Liver (tissue), 9 donors: ENCODE data around the gene SMAD6. TPM values are rescaled to one million over a fixed set of nuclear protein-coding genes. Genes with fewer than 3 reads are reported as not detected.
"Not testable (repeated sequence)": the region's sequence is repeated elsewhere in the genome, so short reads cannot be mapped to it uniquely, and the experiment has no call there.

Source experiments
- DNase-seq: peaks from one replicate; pipeline ENCODE4 v3.0.0-alpha.2; 2017; ENCODE audit warnings: low spot score
- H3K27ac ChIP-seq, 2 donors: one replicate each; pipeline ENCODE4 v1.7.0; 2013; ENCODE audit warnings: inconsistent platforms in 2 of 2, low read length in 2 of 2, control low read depth in 1 of 2, low read depth in 1 of 2, mild to moderate bottlenecking in 1 of 2
- H3K27me3 ChIP-seq, 4 donors: one replicate each; pipeline versions ENCODE4 v1.6.1 to v1.7.0; 2013; ENCODE audit warnings: low read length in 3 of 4, inconsistent platforms in 1 of 4, mild to moderate bottlenecking in 1 of 4, moderate library complexity in 1 of 4; ENCODE audit not compliant: control insufficient read depth in 4 of 4, insufficient read depth in 4 of 4
- H3K36me3 ChIP-seq, 4 donors: one replicate each; pipeline versions ENCODE4 v1.6.1 to v1.7.0; 2013; ENCODE audit warnings: low read length in 3 of 4, mild to moderate bottlenecking in 3 of 4, low read depth in 1 of 4, moderate library complexity in 1 of 4; ENCODE audit not compliant: control insufficient read depth in 4 of 4, insufficient read depth in 3 of 4
- H3K4me1 ChIP-seq, 4 donors: one replicate each; pipeline versions ENCODE4 v1.6.1 to v1.7.0; 2013; ENCODE audit warnings: low read length in 3 of 4, mild to moderate bottlenecking in 3 of 4, moderate library complexity in 1 of 4; ENCODE audit not compliant: control insufficient read depth in 4 of 4, insufficient read depth in 4 of 4
- H3K4me3 ChIP-seq, 3 donors: one replicate each; pipeline versions ENCODE4 v1.6.1 to v1.7.0; 2013; ENCODE audit warnings: low read length in 3 of 3, control low read depth in 1 of 3, low read depth in 1 of 3, mild to moderate bottlenecking in 1 of 3
- H3K9ac ChIP-seq, 2 donors: one replicate each; pipeline ENCODE4 v1.7.0; 2013; ENCODE audit warnings: low read length in 2 of 2, mild to moderate bottlenecking in 2 of 2, moderate library complexity in 2 of 2, control low read depth in 1 of 2, low read depth in 1 of 2
- H3K9me3 ChIP-seq, 4 donors: one replicate each; pipeline versions ENCODE4 v1.6.1 to v1.7.0; 2013; ENCODE audit warnings: low read length in 3 of 4; ENCODE audit not compliant: control insufficient read depth in 4 of 4
- EGR1 ChIP-seq, 2 donors: IDR thresholded peaks; 2 replicates each; pipeline ENCODE4 v1.6.1; 2016 to 2018; ENCODE audit warnings: antibody characterized with exemption in 2 of 2, low read depth in 2 of 2
- FOXA1 ChIP-seq: IDR thresholded peaks from 2 replicates; pipeline ENCODE4 v1.6.1; 2016; ENCODE audit warnings: antibody characterized with exemption
- FOXA2 ChIP-seq: IDR thresholded peaks from 2 replicates; pipeline ENCODE4 v1.6.1; 2016; ENCODE audit warnings: antibody characterized with exemption
- GABPA ChIP-seq, 2 donors: IDR thresholded peaks in 1 of 2; conservative IDR thresholded peaks in 1 of 2; 2 replicates each; pipeline ENCODE4 v1.6.1; 2016; ENCODE audit warnings: antibody characterized with exemption in 2 of 2, mild to moderate bottlenecking in 1 of 2, moderate library complexity in 1 of 2
- HNF4A ChIP-seq, 2 donors: conservative IDR thresholded peaks; 2 replicates each; pipeline ENCODE4 v1.6.1; 2016; ENCODE audit warnings: antibody characterized with exemption in 2 of 2, mild to moderate bottlenecking in 2 of 2
- JUND ChIP-seq, 2 donors: IDR thresholded peaks; 2 replicates each; pipeline ENCODE4 v1.6.1; 2016; ENCODE audit warnings: antibody characterized with exemption in 2 of 2
- MAX ChIP-seq: IDR thresholded peaks from 2 replicates; pipeline ENCODE4 v1.6.1; 2016; ENCODE audit warnings: antibody characterized with exemption
- NR2F2 ChIP-seq: IDR thresholded peaks from 2 replicates; pipeline ENCODE4 v1.6.1; 2016; ENCODE audit warnings: antibody characterized with exemption
- RAD21 ChIP-seq, 2 donors: IDR thresholded peaks; 2 replicates each; pipeline ENCODE4 v1.6.1; 2016; ENCODE audit warnings: antibody characterized with exemption in 2 of 2, mild to moderate bottlenecking in 2 of 2
- RXRA ChIP-seq, 2 donors: IDR thresholded peaks; 2 replicates each; pipeline ENCODE4 v1.6.1; 2017 to 2018; ENCODE audit warnings: antibody characterized with exemption in 2 of 2, mild to moderate bottlenecking in 1 of 2
- SP1 ChIP-seq: IDR thresholded peaks from 2 replicates; pipeline ENCODE4 v1.6.1; 2018; ENCODE audit warnings: antibody characterized with exemption, mild to moderate bottlenecking
- TAF1 ChIP-seq: conservative IDR thresholded peaks from 2 replicates; pipeline ENCODE4 v1.6.1; 2016; ENCODE audit warnings: antibody characterized with exemption, mild to moderate bottlenecking
- YY1 ChIP-seq: IDR thresholded peaks from 2 replicates; pipeline ENCODE4 v1.6.1; 2016; ENCODE audit warnings: antibody characterized with exemption, mild to moderate bottlenecking
- ZBTB33 ChIP-seq: IDR thresholded peaks from 2 replicates; pipeline ENCODE4 v1.6.1; 2016; ENCODE audit warnings: antibody characterized with exemption
- WGBS: extraction: QIAGEN DNeasy Blood & Tissue Kit; methylation state at CpG from one replicate; pipeline ENCODE4 v1.1.7; 2013; 5-methylcytosine and 5-hydroxymethylcytosine counted together
- polyA plus RNA-seq, 2 donors: library from polyadenylated mRNA; stranded (reverse) in 1 of 2; unstranded in 1 of 2; fragments of 200-250 nt in 1 of 2; fragments of >200 nt in 1 of 2; fragmentation: Nextera tagmentation in 1 of 2; extraction: Ambion mirVana in 1 of 2; gene quantifications; one replicate each; pipeline versions ENCODE4 v1.2.1 to v1.2.3, GENCODE V29; 2013 to 2015
- total RNA-seq, 2 donors: library from RNA; depleted of rRNA; stranded (reverse); fragments of >200 nt; gene quantifications; one replicate each; pipeline ENCODE4 v1.2.3, GENCODE V29; 2014
- donor health status: healthy.
- donor health status: healthy.
- donor health status: healthy.
- donor health status: healthy.
- donor health status: healthy.

Gene SMAD6
- total and polyA plus RNA-seq, 4 donors, result 1.2 to 15.1 (median 11.0) TPM

DNA sequence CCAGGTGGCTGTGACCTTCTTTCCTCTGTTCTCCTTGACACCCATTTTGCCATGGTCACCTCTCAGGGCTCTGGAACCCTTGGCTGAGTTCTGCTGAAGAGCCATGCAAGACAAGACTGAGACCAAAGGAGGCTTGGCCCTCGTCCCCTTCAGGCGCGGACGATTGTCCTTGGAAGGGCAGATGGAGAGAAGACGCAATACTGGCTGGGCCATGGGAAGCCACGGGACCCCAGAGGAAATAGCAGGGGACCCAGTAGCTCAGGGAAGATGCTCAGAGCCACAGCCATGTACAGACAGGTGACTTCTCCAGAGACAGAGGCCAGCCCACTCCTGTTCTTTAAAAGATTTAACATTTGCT lies 125.6 kb downstream of the SMAD6 start:
- H3K36me3 ChIP-seq, result no peaks in the 10 kb centered on the region
- no peak overlapping the region for H3K27ac ChIP-seq
- TF ChIP-seq YY1 (no peak), EGR1 (IDR thresholded peaks at IDR 0.05; ENCODE audit: low read depth in 2 of 2) (no peak), FOXA2 (no peak), GABPA (IDR thresholded peaks at IDR 0.05 in 1 of 2, conservative IDR thresholded peaks at IDR 0.05 in 1 of 2) (no peak), HNF4A (conservative IDR thresholded peaks at IDR 0.05) (no peak), RXRA (IDR thresholded peaks at IDR 0.05) (no peak), TAF1 (no peak), ZBTB33 (no peak)
- H3K27me3 ChIP-seq, result no peaks in the 10 kb centered on the region
- H3K4me1 ChIP-seq, result peaks cover 0 to 13% (median 2%) of the 10 kb centered on the region in 4 donors
- no peak for DNase-seq
- H3K9me3 ChIP-seq, result no peaks in the 10 kb centered on the region
- H3K4me3 ChIP-seq, result no peak overlapping the region
- WGBS, result 94% methylated on average over 6 of the region's 6 CpGs
- no peak overlapping the region for H3K9ac ChIP-seq

DNA sequence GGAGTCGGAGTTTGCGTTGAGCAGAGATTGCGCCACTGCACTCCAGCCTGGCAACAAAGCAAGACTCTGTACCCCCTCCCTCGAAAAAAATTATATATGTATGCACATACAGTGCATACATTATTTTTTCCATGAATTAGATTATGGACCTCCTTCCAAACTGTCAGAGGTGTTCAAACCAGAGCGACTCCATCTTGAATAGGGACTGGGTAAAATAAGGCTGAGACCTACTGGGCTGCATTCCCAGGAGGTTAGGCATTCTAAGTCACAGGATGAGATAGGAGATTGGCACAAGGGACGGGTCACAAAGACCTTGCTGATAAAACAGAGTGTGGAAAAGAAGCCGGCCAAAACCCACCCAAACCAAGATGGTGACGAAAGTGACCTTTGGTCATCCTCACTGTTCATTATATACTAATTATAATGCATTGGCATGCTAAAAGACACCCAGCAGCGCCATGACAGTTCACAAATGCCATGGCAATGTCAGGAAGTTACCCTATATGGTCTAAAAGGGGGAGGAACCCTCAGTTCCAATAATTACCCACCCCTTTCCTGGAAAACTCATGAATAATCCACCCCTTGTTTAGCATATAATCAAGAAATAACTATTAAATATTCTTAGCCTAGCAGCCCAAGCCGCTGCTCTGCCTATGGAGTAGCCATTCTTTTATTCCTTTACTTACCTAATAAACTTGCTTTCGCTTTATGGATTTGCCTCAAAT lies 126.9 kb downstream of the SMAD6 start:
- not testable (repeated sequence) for H3K4me3 ChIP-seq, H3K36me3 ChIP-seq, H3K9ac ChIP-seq, H3K27ac ChIP-seq, H3K27me3 ChIP-seq, DNase-seq, H3K9me3 ChIP-seq
- WGBS, result 87% methylated on average over 11 of the region's 11 CpGs
- H3K4me1 ChIP-seq, result peaks cover 0 to 13% (median 2%) of the 10 kb centered on the region in 4 donors

GRCh38 chr15:66829551-66830121 lies 127.6 kb downstream of the SMAD6 start:
- Histone ChIP-seq H3K9ac (no peak overlapping the region), H3K9me3 (no peaks in the 10 kb centered on the region), H3K27me3 (no peaks in the 10 kb centered on the region), H3K36me3 (no peaks in the 10 kb centered on the region), H3K27ac (no peak overlapping the region), H3K4me3 (no peak overlapping the region), H3K4me1 (peaks cover 0 to 8% (median 0%) of the 10 kb centered on the region in 4 donors)
- TF ChIP-seq GABPA (IDR thresholded peaks at IDR 0.05 in 1 of 2, conservative IDR thresholded peaks at IDR 0.05 in 1 of 2) (no peak), ZBTB33 (no peak), NR2F2 (no peak), RAD21 (IDR thresholded peaks at IDR 0.05) (no peak), FOXA1 (no peak), YY1 (no peak), HNF4A (conservative IDR thresholded peaks at IDR 0.05) (no peak), JUND (IDR thresholded peaks at IDR 0.05) (no peak), SP1 (no peak), MAX (no peak)
- no peak for DNase-seq
- WGBS, result 91% methylated on average over 4 of the region's 4 CpGs
